A673 (cell line): ENCODE data around the gene RRM2.

ENCODE experiments used
- CTCF ChIP-seq: fragments of 300-800, 200-600 bp; sonication (generic); conservative IDR thresholded peaks from 2 replicates; pipeline ENCODE4 v1.5.1; 2017; ENCODE audit warnings: low read depth, mild to moderate bottlenecking, antibody characterized with exemption, low read length, moderate library complexity, mixed read lengths
- EZH2 ChIP-seq: fragments of 200-600 bp; sonication (generic); IDR thresholded peaks from 2 replicates; pipeline ENCODE4 v1.6.1; 2017; ENCODE audit warnings: borderline replicate concordance, low read depth, mild to moderate bottlenecking, mixed read lengths, antibody characterized with exemption, low read length; ENCODE audit not compliant: poor library complexity, severe bottlenecking

DNA sequence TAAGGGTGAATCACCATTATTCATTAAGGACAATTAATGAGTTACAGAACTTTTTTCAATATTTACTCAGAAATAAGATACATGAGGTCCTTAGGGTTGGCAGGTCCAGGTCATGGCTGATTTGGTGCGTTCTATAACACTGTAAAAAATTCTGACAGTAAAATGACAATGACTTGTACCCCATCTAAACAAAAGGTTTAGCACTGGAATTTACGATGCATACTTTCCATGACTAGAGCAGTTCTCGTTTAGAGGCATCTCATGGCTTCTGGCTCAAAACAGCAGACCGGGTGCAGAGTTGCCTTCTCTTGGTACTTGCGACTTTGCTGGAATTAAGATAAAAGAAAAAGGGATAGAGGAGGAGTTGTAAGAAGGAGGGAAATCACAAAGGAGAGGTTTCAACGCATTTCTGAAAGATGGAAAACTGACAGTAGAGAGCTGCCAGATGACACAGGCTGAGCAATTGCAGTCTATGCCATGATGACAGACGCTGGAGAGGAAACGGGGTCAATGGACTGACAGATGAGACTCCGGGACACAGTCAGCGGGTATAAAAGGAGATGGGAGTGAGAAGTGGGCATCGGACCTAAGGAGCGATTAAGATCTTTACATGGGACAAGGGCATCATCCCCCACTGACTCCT is 38.2 kb upstream of the RRM2 start:
- TF ChIP-seq EZH2 (no peak), CTCF (no peak)
